ENCODE results near the gene CASK.
"Not testable (repeated sequence)": the region's sequence is repeated elsewhere in the genome, so short reads cannot be mapped to it uniquely, and the experiment has no call there.

CASK gene

GRCh38 chrX:41693024-41693423, 230.3 kb downstream of the CASK start:
- no peak for DNase-seq (ENCODE audit: low read depth)

- no peak for DNase-seq (ENCODE audit: low read depth)
Measured at GRCh38 chrX:41692162-41692749, 231.1 kb downstream of the CASK start.

- no peak for DNase-seq (ENCODE audit: low read depth)
Measured at GRCh38 chrX:41689711-41690110, 233.6 kb downstream of the CASK start.

GRCh38 chrX:41688835-41689234, 234.5 kb downstream of the CASK start, which contains the start of gene GPR34:
GPR34 (plus strand) TSS chrX:41688973; CDS start chrX:41695634, 6,661 bp downstream.
- DNase-seq (ENCODE audit: low read depth): no peak

- DNase-seq (ENCODE audit: low read depth): no peak
Measured at GRCh38 chrX:41688156-41688555, 235.2 kb downstream of the CASK start.

GRCh38 chrX:41686788-41687187, 236.6 kb downstream of the CASK start:
- no peak for DNase-seq (ENCODE audit: low read depth)

GRCh38 chrX:41684940-41685339, 238.4 kb downstream of the CASK start:
- DNase-seq (ENCODE audit: low read depth): no peak

GRCh38 chrX:41684138-41684537, 239.2 kb downstream of the CASK start:
- no peak for DNase-seq (ENCODE audit: low read depth)

- no peak for DNase-seq (ENCODE audit: low read depth)
Measured at GRCh38 chrX:41677183-41678060, 245.9 kb downstream of the CASK start.

GRCh38 chrX:41676361-41676760, 247.0 kb downstream of the CASK start:
- not testable (repeated sequence) for DNase-seq (ENCODE audit: low read depth)

GRCh38 chrX:41672643-41673042, 250.7 kb downstream of the CASK start:
- no peak for DNase-seq (ENCODE audit: low read depth)

- no peak for DNase-seq (ENCODE audit: low read depth)
Measured at GRCh38 chrX:41671082-41671481, 252.3 kb downstream of the CASK start.

GRCh38 chrX:41670112-41670511, 253.2 kb downstream of the CASK start:
- no peak for DNase-seq (ENCODE audit: low read depth)

- no peak for DNase-seq (ENCODE audit: low read depth)
Measured at GRCh38 chrX:41667631-41668030, 255.7 kb downstream of the CASK start.

- no peak for DNase-seq (ENCODE audit: low read depth)
Measured at GRCh38 chrX:41666251-41666650, 257.1 kb downstream of the CASK start.

- DNase-seq (ENCODE audit: low read depth): no peak
Measured at GRCh38 chrX:41665686-41666085, 257.7 kb downstream of the CASK start.

GRCh38 chrX:41664908-41665307, 258.4 kb downstream of the CASK start:
- DNase-seq (ENCODE audit: low read depth): no peak

GRCh38 chrX:41664375-41664901, 258.9 kb downstream of the CASK start:
- DNase-seq (ENCODE audit: low read depth): peak; percentile 7

GRCh38 chrX:41661366-41662095, 261.8 kb downstream of the CASK start:
- no peak for DNase-seq (ENCODE audit: low read depth)

- DNase-seq (ENCODE audit: low read depth): no peak
Measured at GRCh38 chrX:41655631-41656030, 267.7 kb downstream of the CASK start.

- DNase-seq (ENCODE audit: low read depth): no peak
Measured at GRCh38 chrX:41655101-41655500, 268.3 kb downstream of the CASK start.

- DNase-seq (ENCODE audit: low read depth): no peak
Measured at GRCh38 chrX:41653125-41653524, 270.2 kb downstream of the CASK start.

GRCh38 chrX:41646201-41646600, 277.2 kb downstream of the CASK start:
- DNase-seq (ENCODE audit: low read depth): not testable (repeated sequence)

Data from activated T-cell treated with anti-CD3 and anti-CD28 coated beads for 48 hours (primary cell).